ENCODE data around the gene ANK3. TPM values are rescaled to one million over a fixed set of nuclear protein-coding genes. Genes with fewer than 3 reads are reported as not detected.
"Not testable (repeated sequence)": the region's sequence is repeated elsewhere in the genome, so short reads cannot be mapped to it uniquely, and the experiment has no call there.

ANK3 gene
- total RNA-seq, 2 donors from 2014 or later: 189 to 198 TPM

DNA sequence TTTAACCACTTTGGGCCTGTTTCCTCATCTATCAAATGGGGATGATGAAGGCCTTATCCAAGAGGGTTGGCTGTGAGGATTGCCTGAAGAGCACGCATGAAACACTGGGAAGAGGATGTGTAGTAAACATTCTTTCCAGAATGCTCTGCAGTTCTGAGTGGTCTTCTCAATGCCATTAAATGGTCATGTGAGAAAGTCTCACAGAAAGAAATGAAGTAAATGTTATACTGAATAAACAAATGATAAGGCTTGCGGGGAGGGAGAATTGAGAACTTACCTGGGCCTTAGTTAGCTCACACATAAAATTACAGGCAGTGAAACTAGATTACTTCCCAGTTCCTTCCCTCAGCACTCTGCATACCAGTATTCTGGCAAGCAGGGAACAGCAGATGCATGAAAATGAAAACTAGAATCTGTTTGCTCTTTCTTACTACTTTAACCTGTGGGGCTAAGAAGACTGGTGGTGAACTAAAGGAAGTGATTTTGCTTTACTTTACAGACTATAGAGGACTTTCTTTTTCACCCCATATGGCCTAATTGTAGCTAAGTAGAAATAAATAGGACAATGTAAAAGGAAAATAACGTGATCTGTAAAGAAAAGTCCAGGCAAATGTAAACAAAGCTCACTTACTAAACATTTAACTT lies 348.1 kb downstream of the ANK3 start:
- Histone ChIP-seq H3K4me3 (no peak overlapping the region), H3K36me3 (no peaks in the 10 kb centered on the region), H3K9me3 (no peaks in the 10 kb centered on the region), H3K4me1 (peaks cover 0 to 19% of the 10 kb centered on the region in 2 donors), H3K27me3 (no peaks in the 10 kb centered on the region), H3K27ac (no peak overlapping the region)
- TF ChIP-seq, protein P1, sequence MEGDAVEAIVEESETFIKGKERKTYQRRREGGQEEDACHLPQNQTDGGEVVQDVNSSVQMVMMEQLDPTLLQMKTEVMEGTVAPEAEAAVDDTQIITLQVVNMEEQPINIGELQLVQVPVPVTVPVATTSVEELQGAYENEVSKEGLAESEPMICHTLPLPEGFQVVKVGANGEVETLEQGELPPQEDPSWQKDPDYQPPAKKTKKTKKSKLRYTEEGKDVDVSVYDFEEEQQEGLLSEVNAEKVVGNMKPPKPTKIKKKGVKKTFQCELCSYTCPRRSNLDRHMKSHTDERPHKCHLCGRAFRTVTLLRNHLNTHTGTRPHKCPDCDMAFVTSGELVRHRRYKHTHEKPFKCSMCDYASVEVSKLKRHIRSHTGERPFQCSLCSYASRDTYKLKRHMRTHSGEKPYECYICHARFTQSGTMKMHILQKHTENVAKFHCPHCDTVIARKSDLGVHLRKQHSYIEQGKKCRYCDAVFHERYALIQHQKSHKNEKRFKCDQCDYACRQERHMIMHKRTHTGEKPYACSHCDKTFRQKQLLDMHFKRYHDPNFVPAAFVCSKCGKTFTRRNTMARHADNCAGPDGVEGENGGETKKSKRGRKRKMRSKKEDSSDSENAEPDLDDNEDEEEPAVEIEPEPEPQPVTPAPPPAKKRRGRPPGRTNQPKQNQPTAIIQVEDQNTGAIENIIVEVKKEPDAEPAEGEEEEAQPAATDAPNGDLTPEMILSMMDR (IDR thresholded peaks at IDR 0.05): no peak
- no peak for DNase-seq (ENCODE audit: low spot score)

DNA sequence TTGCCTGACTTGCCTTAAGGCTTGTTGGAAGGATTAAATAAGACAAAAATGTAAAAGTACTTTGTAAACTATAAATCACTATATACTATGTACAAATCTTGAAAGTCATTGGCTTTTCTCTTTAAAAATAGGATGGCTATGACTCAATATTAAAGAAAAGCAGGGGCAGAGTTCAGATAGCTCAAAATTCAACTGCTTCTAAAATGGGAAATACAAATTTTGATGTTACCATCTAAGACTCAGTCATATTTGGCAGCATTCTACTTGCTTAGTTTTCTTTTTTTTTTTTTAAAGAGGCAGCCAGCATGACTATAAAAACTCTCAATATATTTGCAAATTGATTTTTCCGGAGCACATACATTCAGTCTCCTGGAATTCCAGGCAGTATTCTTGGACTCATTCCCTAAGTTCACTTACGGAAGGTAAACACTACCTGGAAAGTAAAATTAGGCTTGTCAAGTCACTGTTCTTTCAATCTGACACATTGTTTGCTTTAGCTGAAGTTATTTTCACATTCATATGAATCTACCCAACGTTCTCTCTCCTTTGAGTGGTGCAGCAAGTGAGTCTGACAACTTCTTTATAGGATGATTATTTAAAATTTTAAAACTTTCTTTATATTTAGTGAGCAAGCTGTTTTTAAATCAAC lies 349.5 kb downstream of the ANK3 start:
- H3K9me3 ChIP-seq: no peaks in the 10 kb centered on the region
- no peak overlapping the region for H3K27ac ChIP-seq
- no peak for DNase-seq (ENCODE audit: low spot score)
- H3K36me3 ChIP-seq: no peaks in the 10 kb centered on the region
- H3K4me3 ChIP-seq: no peak overlapping the region
- peaks cover 0 to 19% of the 10 kb centered on the region in 2 donors for H3K4me1 ChIP-seq
- no peaks in the 10 kb centered on the region for H3K27me3 ChIP-seq
- TF ChIP-seq, protein P1 (IDR thresholded peaks at IDR 0.05): no peak

GRCh38 chr10:60035984-60036383 lies 353.7 kb downstream of the ANK3 start:
- Histone ChIP-seq H3K36me3 (no peaks in the 10 kb centered on the region), H3K27ac (no peak overlapping the region), H3K27me3 (no peaks in the 10 kb centered on the region), H3K9me3 (no peaks in the 10 kb centered on the region), H3K4me1 (peaks cover 0 to 12% of the 10 kb centered on the region in 2 donors), H3K4me3 (no peak overlapping the region)
- TF ChIP-seq, protein P1 (IDR thresholded peaks at IDR 0.05): no peak
- DNase-seq (ENCODE audit: low spot score): no peak

GRCh38 chr10:60035375-60035774 lies 354.3 kb downstream of the ANK3 start:
- H3K9me3 ChIP-seq; H3K27me3 ChIP-seq; H3K4me1 ChIP-seq; H3K4me3 ChIP-seq; H3K36me3 ChIP-seq; DNase-seq (ENCODE audit: low spot score); H3K27ac ChIP-seq: not testable (repeated sequence)

DNA sequence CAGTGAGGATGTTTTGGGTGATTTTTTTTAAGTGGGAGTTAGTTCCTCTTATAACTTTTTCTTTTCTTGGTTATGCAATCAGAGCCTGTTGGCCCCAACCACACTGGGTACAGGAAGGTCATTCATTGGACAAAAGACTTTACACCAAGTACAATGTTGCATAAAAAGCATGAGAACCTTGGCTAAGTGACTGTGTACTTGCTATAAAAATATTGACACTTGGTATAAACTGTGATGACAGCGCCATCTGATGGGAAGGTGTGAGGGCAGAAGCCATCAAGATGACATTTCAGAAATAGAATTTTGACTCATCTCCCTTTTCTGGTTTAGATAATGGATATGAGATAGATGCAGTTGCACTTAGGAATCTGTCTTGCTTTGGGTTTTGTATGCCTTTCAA lies 357.0 kb downstream of the ANK3 start:
- H3K27ac ChIP-seq: peak overlapping the region; percentile 31 to 65
- no peaks in the 10 kb centered on the region for H3K27me3 ChIP-seq
- no peaks in the 10 kb centered on the region for H3K36me3 ChIP-seq
- H3K9me3 ChIP-seq: no peaks in the 10 kb centered on the region
- H3K4me1 ChIP-seq: peaks cover 0 to 5% of the 10 kb centered on the region in 2 donors
- no peak overlapping the region for H3K4me3 ChIP-seq
- DNase-seq (ENCODE audit: low spot score): no peak
- TF ChIP-seq, protein P1 (IDR thresholded peaks at IDR 0.05): peak in 1 of 2 donors; percentile 55

DNA sequence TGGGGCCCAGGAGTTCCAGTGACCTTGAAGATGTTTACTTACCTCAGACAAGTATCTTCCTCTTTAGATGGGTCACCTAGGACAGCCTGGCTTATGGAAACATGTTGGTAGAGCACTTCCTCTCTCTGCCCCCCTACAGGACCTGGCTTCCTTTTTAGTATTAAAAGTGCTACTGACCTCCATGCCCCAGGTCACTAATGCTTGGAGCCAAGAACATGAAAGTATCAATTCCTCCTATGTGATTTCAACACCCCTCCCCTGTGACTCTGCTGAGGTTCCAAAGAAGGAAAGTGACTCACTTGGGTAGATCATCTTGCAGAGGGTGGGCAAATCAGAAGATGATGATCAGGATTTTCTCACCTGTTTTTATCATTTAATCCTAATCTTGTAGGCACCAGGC lies 358.0 kb downstream of the ANK3 start:
- Histone ChIP-seq H3K27ac (peak overlapping the region in 1 of 2 donors; percentile 58), H3K4me3 (no peak overlapping the region), H3K4me1 (peaks cover 0 to 5% of the 10 kb centered on the region in 2 donors), H3K36me3 (no peaks in the 10 kb centered on the region), H3K27me3 (no peaks in the 10 kb centered on the region), H3K9me3 (no peaks in the 10 kb centered on the region)
- DNase-seq (ENCODE audit: low spot score): no peak
- TF ChIP-seq, protein P1 (IDR thresholded peaks at IDR 0.05): no peak
